Measurements from ENCODE around the gene PTPN1.
"Not testable (repeated sequence)": the region's sequence is repeated elsewhere in the genome, so short reads cannot be mapped to it uniquely, and the experiment has no call there.

PTPN1 gene

GRCh38 chr20:50618537-50618936 is 108.4 kb downstream of the PTPN1 start:
- H3K4me3 ChIP-seq (ENCODE audit: low read depth, low read length), result no peak overlapping the region
- DNase-seq (ENCODE audit: low read depth), result no peak
- TF ChIP-seq CTCF (IDR thresholded peaks at IDR 0.05; ENCODE audit: low read depth, low read length, missing control alignments), result no peak
- in situ Hi-C loops (cut with HindIII; ENCODE audit: low sequenced_read_pairs), result no loop called here

GRCh38 chr20:50620459-50620858 is 110.3 kb downstream of the PTPN1 start:
- DNase-seq (ENCODE audit: low read depth); H3K4me3 ChIP-seq (ENCODE audit: low read depth, low read length): not testable (repeated sequence)
- in situ Hi-C loops (cut with HindIII; ENCODE audit: low sequenced_read_pairs), result loop anchor here (5.0 kb wide), 1 partner anchor 92 kb away; no protein-coding TSS in a partner anchor

GRCh38 chr20:50621068-50621665 is 111.0 kb downstream of the PTPN1 start:
- in situ Hi-C loops (cut with HindIII; ENCODE audit: low sequenced_read_pairs), result loop anchor here (5.0 kb wide), 1 partner anchor 91 kb away; no protein-coding TSS in a partner anchor

GRCh38 chr20:50624351-50625016 is 114.3 kb downstream of the PTPN1 start:
- in situ Hi-C loops (cut with HindIII; ENCODE audit: low sequenced_read_pairs), result loop anchor here (5.0 kb wide), 1 partner anchor 88 kb away; no protein-coding TSS in a partner anchor
- no peak for DNase-seq (ENCODE audit: low read depth)

More at GRCh38 chr20:50621068-50621665, 111.0 kb downstream of the PTPN1 start:
- H3K4me3 ChIP-seq (ENCODE audit: low read depth, low read length), result no peak overlapping the region
- no peak for TF ChIP-seq CTCF (IDR thresholded peaks at IDR 0.05; ENCODE audit: low read depth, low read length, missing control alignments)
- DNase-seq (ENCODE audit: low read depth), result no peak

GRCh38 chr20:50625986-50626677 is 115.9 kb downstream of the PTPN1 start:
- peak; percentile 67 for TF ChIP-seq CTCF (IDR thresholded peaks at IDR 0.05; ENCODE audit: low read depth, low read length, missing control alignments)
- H3K4me3 ChIP-seq (ENCODE audit: low read depth, low read length), result no peak overlapping the region
- no peak for DNase-seq (ENCODE audit: low read depth)
- in situ Hi-C loops (cut with HindIII; ENCODE audit: low sequenced_read_pairs), result no loop called here

More at GRCh38 chr20:50624351-50625016, 114.3 kb downstream of the PTPN1 start:
- TF ChIP-seq CTCF (IDR thresholded peaks at IDR 0.05; ENCODE audit: low read depth, low read length, missing control alignments), result no peak
- H3K4me3 ChIP-seq (ENCODE audit: low read depth, low read length), result no peak overlapping the region

- no peak for TF ChIP-seq CTCF (IDR thresholded peaks at IDR 0.05; ENCODE audit: low read depth, low read length, missing control alignments)
- in situ Hi-C loops (cut with HindIII; ENCODE audit: low sequenced_read_pairs), result no loop called here
- no peak overlapping the region for H3K4me3 ChIP-seq (ENCODE audit: low read depth, low read length)
- no peak for DNase-seq (ENCODE audit: low read depth)
Measured at GRCh38 chr20:50627747-50628146, 117.6 kb downstream of the PTPN1 start.

Data from astrocyte of the cerebellum (primary cell).